Karpas-422 (cell line): ENCODE data around the gene SLC25A21. TPM values are rescaled to one million over a fixed set of nuclear protein-coding genes. Genes with fewer than 3 reads are reported as not detected.

Experiments used
- DNase-seq: peaks from one replicate; pipeline ENCODE4 v3.0.0-alpha.2; 2015
- H2AFZ ChIP-seq: fragments of 200-600 bp; sonication (generic); 2 replicates; pipeline ENCODE4 v1.6.1; 2014; ENCODE audit warnings: antibody characterized with exemption, low read length, mixed read lengths
- H3K27ac ChIP-seq: fragments of 200-600 bp; sonication (generic); 2 replicates; pipeline ENCODE4 v1.5.1; 2014; ENCODE audit warnings: mild to moderate bottlenecking, low read length, moderate library complexity
- H3K27me3 ChIP-seq: fragments of 200-600 bp; sonication (generic); 2 replicates; pipeline ENCODE4 v1.6.1; 2014; ENCODE audit warnings: low read length, mixed read lengths
- H3K36me3 ChIP-seq: fragments of 200-600 bp; sonication (generic); 2 replicates; pipeline ENCODE4 v1.6.1; 2014; ENCODE audit warnings: low read length, mixed read lengths; ENCODE audit not compliant: insufficient read depth
- H3K4me1 ChIP-seq: fragments of 200-600 bp; sonication (generic); 2 replicates; pipeline ENCODE4 v1.6.1; 2014; ENCODE audit warnings: mild to moderate bottlenecking, low read length, mixed read lengths
- H3K4me2 ChIP-seq: fragments of 200-600 bp; sonication (generic); 2 replicates; pipeline ENCODE4 v1.6.1; 2014; ENCODE audit warnings: low read length, low read depth, mild to moderate bottlenecking; ENCODE audit not compliant: poor library complexity, severe bottlenecking
- H3K4me3 ChIP-seq: fragments of 200-600 bp; sonication (generic); 2 replicates; pipeline ENCODE4 v1.5.1; 2014; ENCODE audit warnings: mild to moderate bottlenecking, antibody characterized with exemption, low read length, mixed read lengths
- H3K79me2 ChIP-seq: fragments of 200-600 bp; sonication (generic); 2 replicates; pipeline ENCODE4 v1.6.1; 2014; ENCODE audit warnings: mild to moderate bottlenecking, low read length, mixed read lengths
- H3K9ac ChIP-seq: fragments of 200-600 bp; sonication (generic); 2 replicates; pipeline ENCODE4 v1.6.0; 2014; ENCODE audit warnings: low read length
- H3K9me2 ChIP-seq: fragments of 200-600 bp; sonication (generic), shearing (Covaris generic); replicated peaks from 2 replicates; pipeline ENCODE4 v1.6.0; 2014; ENCODE audit warnings: mild to moderate bottlenecking, low read length, moderate library complexity; ENCODE audit not compliant: insufficient read depth
- H3K9me3 ChIP-seq: fragments of 300-700, 200-600 bp; sonication (generic); 2 replicates; pipeline ENCODE4 v1.6.1; 2014; ENCODE audit warnings: low read length, mixed read lengths
- H4K20me1 ChIP-seq: fragments of 200-600 bp; sonication (generic); 2 replicates; pipeline ENCODE4 v1.6.1; 2014; ENCODE audit warnings: mild to moderate bottlenecking, antibody characterized with exemption, low read length, low read depth; ENCODE audit not compliant: insufficient read depth
- total RNA-seq: library from RNA; depleted of rRNA; stranded (reverse); fragments of >200 nt; shearing (Covaris generic); gene quantifications from 2 replicates; pipeline ENCODE4 v1.2.3, GENCODE V29; 2014; ENCODE audit warnings: low replicate concordance

Gene SLC25A21
- total RNA-seq, 1 experiment from 2014 or later = 1.5 TPM

- Histone ChIP-seq H3K36me3 (no peaks in the 10 kb centered on the region), H3K9me3 (no peaks in the 10 kb centered on the region), H2AFZ (no peak overlapping the region), H3K27me3 (no peaks in the 10 kb centered on the region), H3K9me2 (no peaks in the 10 kb centered on the region; the same call in 1 of the 2 replicates), H3K9ac (no peak overlapping the region), H3K79me2 (no peaks in the 10 kb centered on the region), H3K4me1 (peaks cover 16% of the 10 kb centered on the region), H3K4me3 (no peak overlapping the region), H3K4me2 (no peak overlapping the region), H3K27ac (no peak overlapping the region), H4K20me1 (no peaks in the 10 kb centered on the region)
- no peak for DNase-seq
Observed at GRCh38 chr14:36949371-36949770, 223.0 kb downstream of the SLC25A21 start.

GRCh38 chr14:36948157-36948859 lies 224.1 kb downstream of the SLC25A21 start:
- Histone ChIP-seq H3K9me2 (no peaks in the 10 kb centered on the region; the same call in 1 of the 2 replicates), H2AFZ (0 out of 2 replicates have a peak overlapping the region, but pooled peaks have one; percentile 8), H3K4me1 (peaks cover 19% of the 10 kb centered on the region), H3K9me3 (no peaks in the 10 kb centered on the region), H3K27ac (no peak overlapping the region), H3K4me3 (no peak overlapping the region), H4K20me1 (no peaks in the 10 kb centered on the region), H3K9ac (no peak overlapping the region), H3K27me3 (no peaks in the 10 kb centered on the region), H3K4me2 (peak overlapping the region; percentile 23), H3K79me2 (no peaks in the 10 kb centered on the region), H3K36me3 (no peaks in the 10 kb centered on the region)
- DNase-seq = no peak

- H3K27ac ChIP-seq = no peak overlapping the region
- peaks cover 28% of the 10 kb centered on the region for H3K4me1 ChIP-seq
- H3K27me3 ChIP-seq = no peaks in the 10 kb centered on the region
- H3K9ac ChIP-seq = no peak overlapping the region
- no peak overlapping the region for H3K4me2 ChIP-seq
- no peak overlapping the region for H3K4me3 ChIP-seq
- H3K79me2 ChIP-seq = no peaks in the 10 kb centered on the region
- DNase-seq = no peak
- H3K9me3 ChIP-seq = no peaks in the 10 kb centered on the region
- H2AFZ ChIP-seq = peak overlapping the region; percentile 16; the same call in 1 of the 2 replicates
- no peaks in the 10 kb centered on the region for H3K36me3 ChIP-seq
- H4K20me1 ChIP-seq = no peaks in the 10 kb centered on the region
- no peaks in the 10 kb centered on the region for H3K9me2 ChIP-seq
Observed at GRCh38 chr14:36947362-36947761, 225.0 kb downstream of the SLC25A21 start.

- Histone ChIP-seq H3K27ac (no peak overlapping the region), H4K20me1 (no peaks in the 10 kb centered on the region), H3K9me3 (no peaks in the 10 kb centered on the region), H3K4me3 (no peak overlapping the region), H3K79me2 (no peaks in the 10 kb centered on the region), H2AFZ (peak overlapping the region; percentile 16), H3K4me1 (peaks cover 33% of the 10 kb centered on the region), H3K36me3 (no peaks in the 10 kb centered on the region), H3K27me3 (no peaks in the 10 kb centered on the region), H3K9me2 (no peaks in the 10 kb centered on the region), H3K9ac (no peak overlapping the region), H3K4me2 (no peak overlapping the region)
- DNase-seq = no peak
Observed at GRCh38 chr14:36946872-36947271, 225.5 kb downstream of the SLC25A21 start.

GRCh38 chr14:36944307-36945010 lies 227.9 kb downstream of the SLC25A21 start:
- DNase-seq = no peak
- Histone ChIP-seq H3K9me2 (no peaks in the 10 kb centered on the region), H3K27me3 (no peaks in the 10 kb centered on the region), H4K20me1 (no peaks in the 10 kb centered on the region), H2AFZ (peak overlapping the region; percentile 39; the same call in 1 of the 2 replicates), H3K36me3 (no peaks in the 10 kb centered on the region), H3K4me3 (no peak overlapping the region), H3K9ac (no peak overlapping the region), H3K4me2 (no peak overlapping the region), H3K4me1 (peaks cover 54% of the 10 kb centered on the region), H3K27ac (no peak overlapping the region), H3K9me3 (no peaks in the 10 kb centered on the region), H3K79me2 (no peaks in the 10 kb centered on the region)

GRCh38 chr14:36942522-36943245 lies 229.7 kb downstream of the SLC25A21 start:
- H3K36me3 ChIP-seq = no peaks in the 10 kb centered on the region
- H3K27ac ChIP-seq = no peak overlapping the region
- no peak overlapping the region for H3K9ac ChIP-seq
- H3K9me3 ChIP-seq = no peaks in the 10 kb centered on the region
- H3K79me2 ChIP-seq = no peaks in the 10 kb centered on the region
- H3K27me3 ChIP-seq = no peaks in the 10 kb centered on the region
- peak; percentile 54 for DNase-seq
- H3K4me1 ChIP-seq = peaks cover 49% of the 10 kb centered on the region
- H3K4me3 ChIP-seq = no peak overlapping the region
- peak overlapping the region; percentile 6; the same call in 1 of the 2 replicates for H2AFZ ChIP-seq
- no peak overlapping the region for H3K4me2 ChIP-seq
- no peaks in the 10 kb centered on the region for H4K20me1 ChIP-seq
- no peaks in the 10 kb centered on the region for H3K9me2 ChIP-seq

- Histone ChIP-seq H3K27ac (no peak overlapping the region), H3K27me3 (no peaks in the 10 kb centered on the region; the same call in 1 of the 2 replicates), H3K9ac (0 out of 2 replicates have a peak overlapping the region, but pooled peaks have one; percentile 19), H3K79me2 (no peaks in the 10 kb centered on the region), H3K4me3 (no peak overlapping the region), H3K4me2 (peak overlapping the region; percentile 55), H3K9me3 (no peaks in the 10 kb centered on the region), H4K20me1 (no peaks in the 10 kb centered on the region), H3K36me3 (no peaks in the 10 kb centered on the region), H2AFZ (peak overlapping the region; percentile 71), H3K9me2 (no peaks in the 10 kb centered on the region), H3K4me1 (peaks cover 45% of the 10 kb centered on the region)
- DNase-seq = peak; percentile 96
Observed at GRCh38 chr14:36941783-36942521, 230.5 kb downstream of the SLC25A21 start.
